Loucy (cell line): ENCODE measurements around the gene HS3ST3A1.

Experiments used
- H2AFZ ChIP-seq: fragments of 200-600 bp; sonication (generic); 2 replicates; pipeline ENCODE4 v1.6.0; 2016; ENCODE audit warnings: antibody characterized with exemption, mild to moderate bottlenecking, low read length, moderate library complexity
- H3F3A ChIP-seq: fragments of 200-600 bp; 2 replicates; pipeline ENCODE4 v1.6.0; 2016; ENCODE audit warnings: antibody characterized with exemption, low read depth, mild to moderate bottlenecking
- H3K27me3 ChIP-seq: fragments of 200-600 bp; sonication (generic); 2 replicates; pipeline ENCODE4 v1.6.1; 2014; ENCODE audit warnings: low read length, mild to moderate bottlenecking; ENCODE audit not compliant: insufficient read depth, poor library complexity, severe bottlenecking
- H3K36me3 ChIP-seq: fragments of 200-600 bp; sonication (generic); 2 replicates; pipeline ENCODE4 v1.6.1; 2016; ENCODE audit warnings: low read length; ENCODE audit not compliant: insufficient read depth
- H3K4me1 ChIP-seq: fragments of 200-600 bp; sonication (generic); 2 replicates; pipeline ENCODE4 v1.5.1; 2014; ENCODE audit warnings: low read length, mild to moderate bottlenecking; ENCODE audit not compliant: insufficient read depth, poor library complexity, severe bottlenecking
- H3K4me2 ChIP-seq: fragments of 200-600 bp; sonication (generic); 2 replicates; pipeline ENCODE4 v1.6.0; 2014; ENCODE audit warnings: antibody characterized with exemption, low read length, low read depth, mild to moderate bottlenecking; ENCODE audit not compliant: poor library complexity, severe bottlenecking
- H3K4me3 ChIP-seq: fragments of 200-600 bp; sonication (generic); 2 replicates; pipeline ENCODE4 v1.5.1; 2014; ENCODE audit warnings: low read length, mild to moderate bottlenecking, mixed read lengths; ENCODE audit not compliant: poor library complexity, severe bottlenecking
- H3K79me2 ChIP-seq: fragments of 200-600 bp; sonication (generic); 2 replicates; pipeline ENCODE4 v1.6.1; 2014; ENCODE audit warnings: low read length; ENCODE audit not compliant: insufficient read depth
- H3K9ac ChIP-seq: fragments of 200-600 bp; sonication (generic); 2 replicates; pipeline ENCODE4 v1.6.0; 2014; ENCODE audit warnings: mild to moderate bottlenecking, low read depth, low read length, moderate library complexity; ENCODE audit not compliant: poor library complexity, severe bottlenecking
- H3K9me2 ChIP-seq: fragments of 200-600 bp; sonication (generic); replicated peaks from 2 replicates; pipeline ENCODE4 v1.6.1; 2016; ENCODE audit warnings: low read depth, low read length, mixed read lengths
- H3K9me3 ChIP-seq: fragments of 200-600 bp; sonication (generic); 2 replicates; pipeline ENCODE4 v1.6.1; 2014; ENCODE audit warnings: mild to moderate bottlenecking, antibody characterized with exemption, low read length, low read depth; ENCODE audit not compliant: insufficient read depth
- H4K20me1 ChIP-seq: fragments of 200-600 bp; sonication (generic); 2 replicates; pipeline ENCODE4 v1.6.0; 2014; ENCODE audit warnings: antibody characterized with exemption, low read length, mild to moderate bottlenecking; ENCODE audit not compliant: insufficient read depth, poor library complexity, severe bottlenecking
- EZH2phosphoT487 ChIP-seq: fragments of 200-600 bp; IDR thresholded peaks from 2 replicates; pipeline ENCODE4 v1.6.1; 2018; ENCODE audit warnings: antibody characterized with exemption, mild to moderate bottlenecking, moderate library complexity, borderline replicate concordance
- TF ChIP-seq, protein P1 (sequence below): fragments of 200-600 bp; sonication (generic); conservative IDR thresholded peaks from 2 replicates; pipeline ENCODE4 v1.5.1; 2014; ENCODE audit warnings: mild to moderate bottlenecking, antibody characterized with exemption, low read length

HS3ST3A1 gene

DNA sequence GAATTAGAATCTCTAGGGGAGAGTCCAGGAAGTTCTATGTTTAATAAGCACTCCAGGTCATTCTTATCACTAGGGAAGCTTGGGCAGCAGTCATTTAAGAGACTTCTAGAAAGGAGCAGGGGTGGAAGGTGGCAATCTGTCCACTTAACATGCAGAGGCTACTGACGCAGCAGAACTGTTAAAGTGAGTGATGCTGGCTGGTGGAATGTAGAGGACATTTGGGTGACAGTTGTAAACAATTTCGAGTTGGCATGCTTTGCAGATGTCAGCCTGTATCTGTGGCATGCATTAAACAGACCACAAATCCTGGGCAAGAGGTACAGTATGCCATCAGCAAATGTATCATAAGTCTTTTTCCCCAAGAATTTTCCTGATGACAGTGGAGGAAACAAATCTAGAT, 40.5 kb upstream of the HS3ST3A1 start:
- Histone ChIP-seq H3K9me3 (peaks cover 4% of the 10 kb centered on the region; the same call in 1 of the 2 replicates), H3K4me3 (no peak overlapping the region), H3K27me3 (no peaks in the 10 kb centered on the region), H2AFZ (no peak overlapping the region), H3K9ac (no peak overlapping the region), H4K20me1 (no peaks in the 10 kb centered on the region), H3K9me2 (no peaks in the 10 kb centered on the region), H3K36me3 (no peaks in the 10 kb centered on the region), H3K4me2 (no peak overlapping the region), H3K4me1 (no peaks in the 10 kb centered on the region), H3K79me2 (no peaks in the 10 kb centered on the region), H3F3A (no peaks in the 10 kb centered on the region)
- TF ChIP-seq, protein P1, sequence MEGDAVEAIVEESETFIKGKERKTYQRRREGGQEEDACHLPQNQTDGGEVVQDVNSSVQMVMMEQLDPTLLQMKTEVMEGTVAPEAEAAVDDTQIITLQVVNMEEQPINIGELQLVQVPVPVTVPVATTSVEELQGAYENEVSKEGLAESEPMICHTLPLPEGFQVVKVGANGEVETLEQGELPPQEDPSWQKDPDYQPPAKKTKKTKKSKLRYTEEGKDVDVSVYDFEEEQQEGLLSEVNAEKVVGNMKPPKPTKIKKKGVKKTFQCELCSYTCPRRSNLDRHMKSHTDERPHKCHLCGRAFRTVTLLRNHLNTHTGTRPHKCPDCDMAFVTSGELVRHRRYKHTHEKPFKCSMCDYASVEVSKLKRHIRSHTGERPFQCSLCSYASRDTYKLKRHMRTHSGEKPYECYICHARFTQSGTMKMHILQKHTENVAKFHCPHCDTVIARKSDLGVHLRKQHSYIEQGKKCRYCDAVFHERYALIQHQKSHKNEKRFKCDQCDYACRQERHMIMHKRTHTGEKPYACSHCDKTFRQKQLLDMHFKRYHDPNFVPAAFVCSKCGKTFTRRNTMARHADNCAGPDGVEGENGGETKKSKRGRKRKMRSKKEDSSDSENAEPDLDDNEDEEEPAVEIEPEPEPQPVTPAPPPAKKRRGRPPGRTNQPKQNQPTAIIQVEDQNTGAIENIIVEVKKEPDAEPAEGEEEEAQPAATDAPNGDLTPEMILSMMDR = no peak
- TF ChIP-seq EZH2phosphoT487 = no peak

DNA sequence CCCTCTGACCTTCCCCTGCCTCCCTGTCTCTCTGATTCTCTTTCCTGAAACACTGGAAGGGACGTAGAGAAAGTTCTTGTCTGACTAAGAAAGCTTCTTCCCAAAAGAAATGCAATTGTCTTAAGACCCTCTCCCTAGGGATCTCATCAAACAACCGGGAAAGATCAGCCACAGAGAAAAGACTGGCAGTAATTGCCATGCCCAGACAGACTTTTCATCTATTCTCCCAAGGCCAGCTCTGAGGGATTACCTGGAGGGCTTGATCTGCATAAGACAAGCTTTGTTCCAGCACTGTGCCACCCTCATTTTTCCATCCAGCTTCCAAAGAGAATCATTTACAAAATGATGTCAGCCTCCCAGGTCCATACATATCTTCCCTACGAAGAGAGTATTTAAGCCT, 38.8 kb upstream of the HS3ST3A1 start:
- H3K4me3 ChIP-seq = no peak overlapping the region
- H3K4me2 ChIP-seq = no peak overlapping the region
- H3K36me3 ChIP-seq = no peaks in the 10 kb centered on the region
- no peaks in the 10 kb centered on the region for H4K20me1 ChIP-seq
- H3K79me2 ChIP-seq = no peaks in the 10 kb centered on the region
- H3K9ac ChIP-seq = no peak overlapping the region
- no peak for TF ChIP-seq EZH2phosphoT487
- TF ChIP-seq, protein P1 = no peak
- H3F3A ChIP-seq = no peaks in the 10 kb centered on the region
- no peak overlapping the region for H2AFZ ChIP-seq
- H3K9me2 ChIP-seq = no peaks in the 10 kb centered on the region
- no peaks in the 10 kb centered on the region for H3K4me1 ChIP-seq
- no peaks in the 10 kb centered on the region for H3K27me3 ChIP-seq
- 0 out of 2 replicates have a peak, but pooled peaks cover 4% of the 10 kb centered on the region for H3K9me3 ChIP-seq

DNA sequence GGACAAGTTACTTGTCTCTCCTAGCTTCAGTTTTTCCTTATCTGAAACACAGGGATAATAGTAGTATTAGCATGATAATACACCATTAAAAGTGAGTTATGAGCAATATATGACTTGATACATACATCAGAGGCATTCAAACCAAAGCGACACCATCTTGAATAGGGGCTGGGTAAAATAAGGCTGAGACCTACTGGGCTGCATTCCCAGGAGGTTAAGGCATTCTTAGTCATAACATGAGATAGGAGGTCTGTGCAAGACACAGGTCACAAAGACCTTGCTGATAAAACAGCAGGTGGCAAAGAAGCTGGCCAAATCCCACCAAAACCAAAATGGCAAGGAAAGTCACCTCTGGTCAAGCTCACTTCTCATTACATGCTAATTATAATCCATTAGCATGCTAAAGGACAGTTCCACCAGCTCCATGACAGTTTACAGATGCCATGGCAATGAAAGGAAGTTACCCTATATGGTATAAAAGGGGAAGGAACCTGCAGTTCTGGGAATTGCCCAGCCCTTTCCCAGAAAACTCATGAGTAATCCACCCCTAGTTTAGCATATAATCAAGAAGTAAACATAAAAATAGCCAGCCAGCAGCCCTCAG, 37.2 kb upstream of the HS3ST3A1 start:
- no peak overlapping the region for H3K9ac ChIP-seq
- H3K9me2 ChIP-seq = no peaks in the 10 kb centered on the region
- H3K4me2 ChIP-seq = no peak overlapping the region
- H3K36me3 ChIP-seq = no peaks in the 10 kb centered on the region
- H3F3A ChIP-seq = no peaks in the 10 kb centered on the region
- TF ChIP-seq EZH2phosphoT487 = no peak
- TF ChIP-seq, protein P1 = no peak
- H3K27me3 ChIP-seq = no peaks in the 10 kb centered on the region
- no peaks in the 10 kb centered on the region for H4K20me1 ChIP-seq
- H2AFZ ChIP-seq = no peak overlapping the region
- 0 out of 2 replicates have a peak, but pooled peaks cover 4% of the 10 kb centered on the region for H3K9me3 ChIP-seq
- H3K79me2 ChIP-seq = no peaks in the 10 kb centered on the region
- no peaks in the 10 kb centered on the region for H3K4me1 ChIP-seq
- no peak overlapping the region for H3K4me3 ChIP-seq
